Measurements from ENCODE around the gene SRL.

The SRL gene

DNA sequence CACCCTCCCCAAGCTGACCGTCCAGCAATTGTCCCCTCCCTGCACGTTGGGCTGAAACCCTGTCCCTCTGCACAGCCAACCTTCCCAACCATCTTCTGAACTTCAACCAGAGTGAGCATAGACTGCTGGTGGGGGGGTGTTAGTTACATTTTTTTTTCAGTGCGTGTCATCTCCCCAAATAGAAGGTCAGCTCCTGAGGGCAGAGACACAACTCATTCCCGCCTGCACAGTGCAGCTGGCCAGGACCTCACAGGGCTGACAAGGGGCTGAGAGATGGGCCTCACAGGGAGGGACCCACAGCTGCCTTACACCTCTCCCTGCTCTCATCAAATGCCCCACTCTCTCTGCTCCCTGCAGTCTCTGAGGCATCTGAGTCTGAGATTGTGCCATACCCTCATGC, 8.4 kb downstream of the SRL start:
- Histone ChIP-seq H3K9ac (ENCODE audit: low read length) (no peak overlapping the region), H3K4me3 (ENCODE audit: low read length) (no peak overlapping the region), H3K4me1 (ENCODE audit: control insufficient read depth, insufficient read depth, low read length) (no peaks in the 10 kb centered on the region), H3K27me3 (ENCODE audit: control insufficient read depth, insufficient read depth, low read length) (peaks cover 7% of the 10 kb centered on the region), H3K9me3 (ENCODE audit: control insufficient read depth, low read length) (no peaks in the 10 kb centered on the region), H3K36me3 (ENCODE audit: control insufficient read depth, insufficient read depth, low read length) (no peaks in the 10 kb centered on the region)

GRCh38 chr16:4232541-4233386, 9.1 kb downstream of the SRL start:
- Histone ChIP-seq H3K4me1 (ENCODE audit: control insufficient read depth, insufficient read depth, low read length) (no peaks in the 10 kb centered on the region), H3K4me3 (ENCODE audit: low read length) (no peak overlapping the region), H3K9ac (ENCODE audit: low read length) (no peak overlapping the region)

GRCh38 chr16:4231886-4232285, 10.0 kb downstream of the SRL start:
- no peak overlapping the region for H3K4me3 ChIP-seq (ENCODE audit: low read length)
- H3K4me1 ChIP-seq (ENCODE audit: control insufficient read depth, insufficient read depth, low read length): no peaks in the 10 kb centered on the region
- H3K36me3 ChIP-seq (ENCODE audit: control insufficient read depth, insufficient read depth, low read length): no peaks in the 10 kb centered on the region
- H3K27me3 ChIP-seq (ENCODE audit: control insufficient read depth, insufficient read depth, low read length): peaks cover 7% of the 10 kb centered on the region
- no peak overlapping the region for H3K9ac ChIP-seq (ENCODE audit: low read length)
- no peaks in the 10 kb centered on the region for H3K9me3 ChIP-seq (ENCODE audit: control insufficient read depth, low read length)

More at GRCh38 chr16:4232541-4233386, 9.1 kb downstream of the SRL start:
- H3K27me3 ChIP-seq (ENCODE audit: control insufficient read depth, insufficient read depth, low read length): peaks cover 7% of the 10 kb centered on the region
- H3K36me3 ChIP-seq (ENCODE audit: control insufficient read depth, insufficient read depth, low read length): no peaks in the 10 kb centered on the region
- no peaks in the 10 kb centered on the region for H3K9me3 ChIP-seq (ENCODE audit: control insufficient read depth, low read length)

- no peaks in the 10 kb centered on the region for H3K9me3 ChIP-seq (ENCODE audit: control insufficient read depth, low read length)
- H3K9ac ChIP-seq (ENCODE audit: low read length): no peak overlapping the region
- H3K4me3 ChIP-seq (ENCODE audit: low read length): no peak overlapping the region
- H3K36me3 ChIP-seq (ENCODE audit: control insufficient read depth, insufficient read depth, low read length): no peaks in the 10 kb centered on the region
- peaks cover 7% of the 10 kb centered on the region for H3K27me3 ChIP-seq (ENCODE audit: control insufficient read depth, insufficient read depth, low read length)
- H3K4me1 ChIP-seq (ENCODE audit: control insufficient read depth, insufficient read depth, low read length): no peaks in the 10 kb centered on the region
Observed at GRCh38 chr16:4231367-4231766, 10.5 kb downstream of the SRL start.

GRCh38 chr16:4227040-4227332, 14.9 kb downstream of the SRL start:
- H3K36me3 ChIP-seq (ENCODE audit: control insufficient read depth, insufficient read depth, low read length): no peaks in the 10 kb centered on the region
- H3K9me3 ChIP-seq (ENCODE audit: control insufficient read depth, low read length): no peaks in the 10 kb centered on the region
- H3K27me3 ChIP-seq (ENCODE audit: control insufficient read depth, insufficient read depth, low read length): no peaks in the 10 kb centered on the region
- H3K4me1 ChIP-seq (ENCODE audit: control insufficient read depth, insufficient read depth, low read length): no peaks in the 10 kb centered on the region
- no peak overlapping the region for H3K4me3 ChIP-seq (ENCODE audit: low read length)
- no peak overlapping the region for H3K9ac ChIP-seq (ENCODE audit: low read length)

GRCh38 chr16:4226251-4227039, 15.4 kb downstream of the SRL start:
- Histone ChIP-seq H3K4me3 (ENCODE audit: low read length) (no peak overlapping the region), H3K36me3 (ENCODE audit: control insufficient read depth, insufficient read depth, low read length) (no peaks in the 10 kb centered on the region), H3K4me1 (ENCODE audit: control insufficient read depth, insufficient read depth, low read length) (no peaks in the 10 kb centered on the region), H3K9ac (ENCODE audit: low read length) (no peak overlapping the region), H3K27me3 (ENCODE audit: control insufficient read depth, insufficient read depth, low read length) (no peaks in the 10 kb centered on the region), H3K9me3 (ENCODE audit: control insufficient read depth, low read length) (no peaks in the 10 kb centered on the region)

GRCh38 chr16:4225075-4225474, 16.8 kb downstream of the SRL start:
- Histone ChIP-seq H3K4me3 (ENCODE audit: low read length) (no peak overlapping the region), H3K4me1 (ENCODE audit: control insufficient read depth, insufficient read depth, low read length) (no peaks in the 10 kb centered on the region), H3K9ac (ENCODE audit: low read length) (no peak overlapping the region), H3K9me3 (ENCODE audit: control insufficient read depth, low read length) (no peaks in the 10 kb centered on the region), H3K36me3 (ENCODE audit: control insufficient read depth, insufficient read depth, low read length) (no peaks in the 10 kb centered on the region), H3K27me3 (ENCODE audit: control insufficient read depth, insufficient read depth, low read length) (no peaks in the 10 kb centered on the region)

GRCh38 chr16:4220358-4220757, 21.5 kb downstream of the SRL start:
- no peaks in the 10 kb centered on the region for H3K27me3 ChIP-seq (ENCODE audit: control insufficient read depth, insufficient read depth, low read length)
- no peaks in the 10 kb centered on the region for H3K9me3 ChIP-seq (ENCODE audit: control insufficient read depth, low read length)
- H3K4me1 ChIP-seq (ENCODE audit: control insufficient read depth, insufficient read depth, low read length): no peaks in the 10 kb centered on the region

DNA sequence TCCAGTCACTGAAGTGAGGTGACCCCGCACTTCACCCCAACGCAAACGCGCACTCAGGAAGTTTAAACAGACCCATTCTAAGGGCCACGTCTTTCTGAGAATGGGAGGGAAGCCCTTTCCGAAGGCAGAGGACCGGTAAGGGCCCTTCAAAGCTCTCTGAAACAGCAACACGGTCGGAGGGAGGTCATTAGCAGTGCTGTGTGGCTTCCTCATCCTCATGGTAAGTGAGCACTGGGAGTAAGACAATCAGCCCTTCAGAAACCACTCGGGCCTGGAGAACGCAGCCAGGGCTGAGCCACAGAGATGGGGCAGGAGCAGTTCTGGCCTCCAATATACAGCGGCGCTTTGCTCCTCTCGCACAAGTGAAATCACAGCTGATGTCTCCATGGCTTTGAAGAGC, 23.7 kb downstream of the SRL start:
- peaks cover 12% of the 10 kb centered on the region for H3K4me1 ChIP-seq (ENCODE audit: control insufficient read depth, insufficient read depth, low read length)
- no peak overlapping the region for H3K4me3 ChIP-seq (ENCODE audit: low read length)
- H3K27me3 ChIP-seq (ENCODE audit: control insufficient read depth, insufficient read depth, low read length): no peaks in the 10 kb centered on the region
- no peak overlapping the region for H3K9ac ChIP-seq (ENCODE audit: low read length)
- no peaks in the 10 kb centered on the region for H3K9me3 ChIP-seq (ENCODE audit: control insufficient read depth, low read length)
- H3K36me3 ChIP-seq (ENCODE audit: control insufficient read depth, insufficient read depth, low read length): no peaks in the 10 kb centered on the region

More at GRCh38 chr16:4220358-4220757, 21.5 kb downstream of the SRL start:
- no peaks in the 10 kb centered on the region for H3K36me3 ChIP-seq (ENCODE audit: control insufficient read depth, insufficient read depth, low read length)
- H3K4me3 ChIP-seq (ENCODE audit: low read length): no peak overlapping the region
- H3K9ac ChIP-seq (ENCODE audit: low read length): no peak overlapping the region

GRCh38 chr16:4217204-4218131, 24.4 kb downstream of the SRL start:
- H3K4me1 ChIP-seq (ENCODE audit: control insufficient read depth, insufficient read depth, low read length): peaks cover 18% of the 10 kb centered on the region
- no peaks in the 10 kb centered on the region for H3K9me3 ChIP-seq (ENCODE audit: control insufficient read depth, low read length)
- H3K9ac ChIP-seq (ENCODE audit: low read length): no peak overlapping the region
- no peaks in the 10 kb centered on the region for H3K36me3 ChIP-seq (ENCODE audit: control insufficient read depth, insufficient read depth, low read length)
- no peak overlapping the region for H3K4me3 ChIP-seq (ENCODE audit: low read length)
- no peaks in the 10 kb centered on the region for H3K27me3 ChIP-seq (ENCODE audit: control insufficient read depth, insufficient read depth, low read length)

GRCh38 chr16:4216596-4216995, 25.3 kb downstream of the SRL start:
- Histone ChIP-seq H3K4me1 (ENCODE audit: control insufficient read depth, insufficient read depth, low read length) (peaks cover 18% of the 10 kb centered on the region), H3K9me3 (ENCODE audit: control insufficient read depth, low read length) (no peaks in the 10 kb centered on the region), H3K36me3 (ENCODE audit: control insufficient read depth, insufficient read depth, low read length) (no peaks in the 10 kb centered on the region), H3K9ac (ENCODE audit: low read length) (no peak overlapping the region), H3K27me3 (ENCODE audit: control insufficient read depth, insufficient read depth, low read length) (no peaks in the 10 kb centered on the region), H3K4me3 (ENCODE audit: low read length) (no peak overlapping the region)

Measured in mucosa of stomach (tissue), 1 donor.